ENCODE measurements around the gene LNPEP.

Gene LNPEP

DNA sequence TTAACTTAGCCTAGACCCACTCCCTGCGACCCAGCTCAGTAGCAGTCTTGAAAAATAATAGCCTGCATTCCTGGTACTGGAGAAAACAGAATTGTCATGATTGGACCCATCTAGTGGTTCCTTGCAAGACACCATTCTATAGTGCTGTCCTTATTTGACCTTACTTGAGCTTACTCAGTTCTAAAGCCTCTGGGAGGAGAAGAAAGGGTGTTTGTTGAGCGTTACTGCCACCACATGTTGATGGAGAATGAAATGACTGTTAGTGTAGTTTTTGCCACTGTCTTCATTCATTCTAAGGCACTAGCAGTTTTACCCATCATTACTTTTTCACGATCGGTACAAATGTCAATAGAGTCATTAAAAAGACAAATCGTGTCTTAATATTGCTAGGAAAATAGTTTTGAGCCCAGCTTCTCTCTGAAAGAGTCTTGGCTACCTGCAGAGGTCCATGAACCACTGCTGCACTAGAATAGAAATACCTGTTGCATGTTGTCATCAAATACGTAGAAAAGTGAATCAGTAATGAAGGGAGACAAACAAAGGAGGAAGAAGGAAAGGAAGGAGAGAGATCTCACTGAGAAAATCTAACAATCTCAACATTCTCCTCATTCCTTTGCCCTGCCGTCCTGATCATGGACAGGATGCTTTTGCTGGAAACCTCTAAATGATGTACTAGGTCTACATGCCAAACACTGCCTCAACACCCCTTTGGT, 110.5 kb downstream of the LNPEP start:
- no peaks in the 10 kb centered on the region for H3F3A ChIP-seq (ENCODE audit: insufficient read depth)
- H3K27me3 ChIP-seq (ENCODE audit: low read length): no peaks in the 10 kb centered on the region; the same call in 1 of the 2 replicates
- H3K36me3 ChIP-seq (ENCODE audit: low read length): no peaks in the 10 kb centered on the region
- H3K9me3 ChIP-seq (ENCODE audit: insufficient read depth, low read length): no peaks in the 10 kb centered on the region
- H2AFZ ChIP-seq (ENCODE audit: low read depth, low read length, severe bottlenecking): no peak overlapping the region
- H4K20me1 ChIP-seq (ENCODE audit: low read depth, low read length): no peaks in the 10 kb centered on the region
- TF ChIP-seq, protein P1, sequence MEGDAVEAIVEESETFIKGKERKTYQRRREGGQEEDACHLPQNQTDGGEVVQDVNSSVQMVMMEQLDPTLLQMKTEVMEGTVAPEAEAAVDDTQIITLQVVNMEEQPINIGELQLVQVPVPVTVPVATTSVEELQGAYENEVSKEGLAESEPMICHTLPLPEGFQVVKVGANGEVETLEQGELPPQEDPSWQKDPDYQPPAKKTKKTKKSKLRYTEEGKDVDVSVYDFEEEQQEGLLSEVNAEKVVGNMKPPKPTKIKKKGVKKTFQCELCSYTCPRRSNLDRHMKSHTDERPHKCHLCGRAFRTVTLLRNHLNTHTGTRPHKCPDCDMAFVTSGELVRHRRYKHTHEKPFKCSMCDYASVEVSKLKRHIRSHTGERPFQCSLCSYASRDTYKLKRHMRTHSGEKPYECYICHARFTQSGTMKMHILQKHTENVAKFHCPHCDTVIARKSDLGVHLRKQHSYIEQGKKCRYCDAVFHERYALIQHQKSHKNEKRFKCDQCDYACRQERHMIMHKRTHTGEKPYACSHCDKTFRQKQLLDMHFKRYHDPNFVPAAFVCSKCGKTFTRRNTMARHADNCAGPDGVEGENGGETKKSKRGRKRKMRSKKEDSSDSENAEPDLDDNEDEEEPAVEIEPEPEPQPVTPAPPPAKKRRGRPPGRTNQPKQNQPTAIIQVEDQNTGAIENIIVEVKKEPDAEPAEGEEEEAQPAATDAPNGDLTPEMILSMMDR (IDR thresholded peaks at IDR 0.05; ENCODE audit: insufficient read depth, low read length, poor library complexity, severe bottlenecking): no peak
- TF ChIP-seq EZH2phosphoT487 (conservative IDR thresholded peaks at IDR 0.05; ENCODE audit: low read length): no peak
- H3K4me2 ChIP-seq (ENCODE audit: low read depth, low read length, poor library complexity, severe bottlenecking): no peak overlapping the region
- H3K9ac ChIP-seq (ENCODE audit: low read length): no peak overlapping the region
- H3K4me3 ChIP-seq (ENCODE audit: insufficient read depth, low read length, poor library complexity, severe bottlenecking): no peak overlapping the region
- H3K79me2 ChIP-seq (ENCODE audit: insufficient read depth, low read length): no peaks in the 10 kb centered on the region
- no peak overlapping the region for H3K27ac ChIP-seq (ENCODE audit: low read depth, low read length)
- no peaks in the 10 kb centered on the region for H3K9me2 ChIP-seq (replicated peaks; ENCODE audit: insufficient read depth, low read length)

DNA sequence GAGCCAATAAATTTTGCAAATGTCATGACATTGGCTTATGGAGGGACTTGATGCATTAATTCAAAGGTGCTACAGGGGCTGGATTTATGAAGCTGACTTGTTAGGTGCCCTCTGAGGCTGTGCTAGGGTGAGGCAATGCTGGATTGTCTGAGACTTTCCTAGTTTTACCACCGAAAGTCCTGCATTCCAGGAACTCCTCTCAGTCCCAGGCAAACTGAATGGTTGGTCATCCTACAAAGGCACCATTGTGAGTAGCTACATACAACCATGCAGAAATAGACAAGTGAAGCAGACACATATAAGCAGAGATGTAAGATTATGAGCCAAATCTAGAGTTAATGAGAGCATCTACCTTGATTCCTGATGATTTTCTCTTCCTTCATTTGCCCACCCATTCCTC, 111.2 kb downstream of the LNPEP start:
- no peaks in the 10 kb centered on the region; the same call in 1 of the 2 replicates for H3K27me3 ChIP-seq (ENCODE audit: low read length)
- H3K9ac ChIP-seq (ENCODE audit: low read length): no peak overlapping the region
- no peaks in the 10 kb centered on the region for H3K36me3 ChIP-seq (ENCODE audit: low read length)
- no peak overlapping the region for H3K4me3 ChIP-seq (ENCODE audit: insufficient read depth, low read length, poor library complexity, severe bottlenecking)
- no peaks in the 10 kb centered on the region for H3K9me2 ChIP-seq (replicated peaks; ENCODE audit: insufficient read depth, low read length)
- no peak for TF ChIP-seq EZH2phosphoT487 (conservative IDR thresholded peaks at IDR 0.05; ENCODE audit: low read length)
- TF ChIP-seq, protein P1 (IDR thresholded peaks at IDR 0.05; ENCODE audit: insufficient read depth, low read length, poor library complexity, severe bottlenecking): no peak
- H3K27ac ChIP-seq (ENCODE audit: low read depth, low read length): no peak overlapping the region
- H2AFZ ChIP-seq (ENCODE audit: low read depth, low read length, severe bottlenecking): no peak overlapping the region
- no peak overlapping the region for H3K4me2 ChIP-seq (ENCODE audit: low read depth, low read length, poor library complexity, severe bottlenecking)
- H3F3A ChIP-seq (ENCODE audit: insufficient read depth): no peaks in the 10 kb centered on the region
- no peaks in the 10 kb centered on the region for H3K9me3 ChIP-seq (ENCODE audit: insufficient read depth, low read length)
- H3K79me2 ChIP-seq (ENCODE audit: insufficient read depth, low read length): no peaks in the 10 kb centered on the region
- H4K20me1 ChIP-seq (ENCODE audit: low read depth, low read length): no peaks in the 10 kb centered on the region

DNA sequence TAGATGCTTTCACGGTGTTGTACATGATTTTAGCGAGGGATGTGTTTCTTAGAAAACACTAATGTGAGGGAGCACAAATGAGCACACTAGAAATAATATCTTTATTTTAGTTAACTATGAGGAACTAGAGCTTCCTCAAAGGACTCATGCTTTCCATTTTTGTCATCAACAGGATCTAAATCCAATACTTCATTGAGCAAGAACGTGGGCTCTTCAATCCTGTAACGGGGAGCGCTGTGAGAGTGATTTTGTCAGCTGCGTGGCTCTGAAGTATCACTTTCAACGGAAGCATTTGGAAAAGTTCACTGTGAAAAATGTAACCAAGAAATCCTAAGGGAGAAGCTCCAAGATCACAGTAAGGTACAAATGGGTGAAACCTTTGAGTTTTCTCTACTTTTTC, 113.3 kb downstream of the LNPEP start:
- Histone ChIP-seq H3K9me2 (replicated peaks; ENCODE audit: insufficient read depth, low read length) (no peaks in the 10 kb centered on the region), H3K36me3 (ENCODE audit: low read length) (no peaks in the 10 kb centered on the region), H3K4me3 (ENCODE audit: insufficient read depth, low read length, poor library complexity, severe bottlenecking) (no peak overlapping the region), H3K27ac (ENCODE audit: low read depth, low read length) (no peak overlapping the region), H3F3A (ENCODE audit: insufficient read depth) (no peaks in the 10 kb centered on the region), H4K20me1 (ENCODE audit: low read depth, low read length) (no peaks in the 10 kb centered on the region), H2AFZ (ENCODE audit: low read depth, low read length, severe bottlenecking) (no peak overlapping the region), H3K79me2 (ENCODE audit: insufficient read depth, low read length) (no peaks in the 10 kb centered on the region), H3K4me2 (ENCODE audit: low read depth, low read length, poor library complexity, severe bottlenecking) (no peak overlapping the region), H3K9me3 (ENCODE audit: insufficient read depth, low read length) (no peaks in the 10 kb centered on the region), H3K9ac (ENCODE audit: low read length) (no peak overlapping the region), H3K27me3 (ENCODE audit: low read length) (no peaks in the 10 kb centered on the region; the same call in 1 of the 2 replicates)
- TF ChIP-seq, protein P1 (IDR thresholded peaks at IDR 0.05; ENCODE audit: insufficient read depth, low read length, poor library complexity, severe bottlenecking): no peak
- TF ChIP-seq EZH2phosphoT487 (conservative IDR thresholded peaks at IDR 0.05; ENCODE audit: low read length): no peak

All from SU-DHL-6 (cell line).